SK-N-SH (cell line): ENCODE results near the gene TFR2. TPM values are rescaled to one million over a fixed set of nuclear protein-coding genes. Genes with fewer than 3 reads are reported as not detected.

ENCODE experiments used
- CTCF ChIA-PET: fragments of 300-600, 350-600 bp; formaldehyde crosslinking; extraction: SDS; loops from one replicate; lab custom pipeline; 2021; lab: Yijun Ruan, JAX
- POLR2A ChIA-PET: fragments of 350-600 bp; sonication (Branson Sonifier 250); formaldehyde crosslinking; extraction: SDS; loops from one replicate; lab custom pipeline; 2020; ENCODE audit warnings: antibody characterized with exemption, inconsistent platforms; lab: Yijun Ruan, JAX
- DNase-seq: peaks from one replicate; pipeline ENCODE4 v3.0.0; 2012
- H2AFZ ChIP-seq: fragments of 200-600 bp; sonication (generic); 2 replicates; pipeline ENCODE4 v1.8.1; 2016; ENCODE audit warnings: antibody characterized with exemption, mild to moderate bottlenecking, low read depth
- H3F3A ChIP-seq: fragments of 200-600 bp; sonication (generic); replicated peaks from 2 replicates; pipeline ENCODE3; 2016; ENCODE audit warnings: antibody characterized with exemption, mild to moderate bottlenecking; ENCODE audit not compliant: insufficient read depth
- H3K27ac ChIP-seq, 2 experiments: fragments of 200-500 bp in 1 of 2; fragments of 200-600 bp in 1 of 2; sonication (Bioruptor generic) in 1 of 2; sonication (generic), shearing (Covaris generic) in 1 of 2; 2 replicates each; pipeline versions ENCODE4 v1.5.1 to v1.6.1; 2014 to 2016; ENCODE audit warnings: low read depth in 2 of 2, inconsistent platforms in 1 of 2, low read length in 1 of 2, mild to moderate bottlenecking in 1 of 2, mixed read lengths in 1 of 2
- H3K27me3 ChIP-seq: fragments of 200-600 bp; sonication (generic), shearing (Covaris generic); 2 replicates; pipeline ENCODE4 v1.6.1; 2016; ENCODE audit warnings: mixed run types; ENCODE audit not compliant: insufficient read depth
- H3K36me3 ChIP-seq, 2 experiments: fragments of 200-500 bp in 1 of 2; fragments of 200-600 bp in 1 of 2; sonication (Bioruptor generic) in 1 of 2; sonication (generic) in 1 of 2; replicated peaks in 1 of 2; 2 replicates each; pipeline versions ENCODE3 to v1.5.1; 2014 to 2016; ENCODE audit warnings: low read length in 1 of 2, mild to moderate bottlenecking in 1 of 2; ENCODE audit not compliant: insufficient read depth in 2 of 2, control insufficient read depth in 1 of 2
- H3K4me1 ChIP-seq, 2 experiments: fragments of 200-500 bp in 1 of 2; fragments of 200-600 bp in 1 of 2; sonication (Bioruptor generic) in 1 of 2; sonication (generic), shearing (Covaris generic) in 1 of 2; 2 replicates each; pipeline versions ENCODE4 v1.5.1 to v1.6.1; 2014 to 2016; ENCODE audit warnings: low read depth in 1 of 2, low read length in 1 of 2, mixed run types in 1 of 2; ENCODE audit not compliant: insufficient read depth in 2 of 2, control insufficient read depth in 1 of 2
- H3K4me2 ChIP-seq: fragments of 200-600 bp; sonication (generic), shearing (Covaris generic); 2 replicates; pipeline ENCODE4 v1.6.1; 2017; ENCODE audit warnings: mixed run types
- H3K4me3 ChIP-seq, 2 experiments: fragments of 200-500 bp in 1 of 2; fragments of 200-600 bp in 1 of 2; sonication (Bioruptor generic) in 1 of 2; sonication (generic), shearing (Covaris generic) in 1 of 2; 2 replicates each; pipeline versions ENCODE4 v1.5.1 to v1.8.1; 2014 to 2016; ENCODE audit warnings: low read depth in 2 of 2, inconsistent platforms in 1 of 2, low read length in 1 of 2, mild to moderate bottlenecking in 1 of 2, mixed read lengths in 1 of 2, moderate library complexity in 1 of 2
- H3K79me2 ChIP-seq: fragments of 200-600 bp; sonication (generic); 2 replicates; pipeline ENCODE4 v1.8.1; 2017; ENCODE audit warnings: mild to moderate bottlenecking; ENCODE audit not compliant: insufficient read depth
- H3K9ac ChIP-seq: fragments of 200-600 bp; sonication (generic); 2 replicates; pipeline ENCODE4 v1.6.1; 2017; ENCODE audit warnings: mixed run types
- H3K9me2 ChIP-seq: fragments of 200-600 bp; sonication (generic); 2 replicates; pipeline ENCODE4 v1.6.1; 2017; ENCODE audit warnings: mixed run types
- H3K9me3 ChIP-seq: fragments of 200-600 bp; sonication (generic); 2 replicates; pipeline ENCODE4 v1.6.1; 2017; ENCODE audit warnings: mixed run types, mild to moderate bottlenecking, moderate library complexity
- H4K20me1 ChIP-seq: fragments of 200-600 bp; sonication (generic); 2 replicates; pipeline ENCODE4 v1.6.1; 2017; ENCODE audit warnings: mild to moderate bottlenecking, mixed run types; ENCODE audit not compliant: insufficient read depth
- CHD2 ChIP-seq: fragments of 150-350 bp; IDR thresholded peaks from 2 replicates; pipeline ENCODE4 v1.6.1; 2018; ENCODE audit warnings: low read length; ENCODE audit not compliant: partially characterized antibody
- CTCF ChIP-seq: fragments of 200-600 bp; sonication (generic); IDR thresholded peaks from 2 replicates; pipeline ENCODE4 v1.6.1; 2017; ENCODE audit warnings: antibody characterized with exemption, mild to moderate bottlenecking, moderate library complexity
- ELF1 ChIP-seq: IDR thresholded peaks from 2 replicates; pipeline ENCODE4 v1.4.0; 2012
- FOXM1 ChIP-seq: IDR thresholded peaks from 2 replicates; pipeline ENCODE4 v1.4.0; 2012; ENCODE audit warnings: low read depth, mild to moderate bottlenecking
- GATA2 ChIP-seq: sonication (generic); formaldehyde crosslinking; IDR thresholded peaks from 2 replicates; pipeline ENCODE4 v1.5.0; 2020; ENCODE audit warnings: mild to moderate bottlenecking, missing genetic modification reagents
- MAX ChIP-seq: IDR thresholded peaks from 2 replicates; pipeline ENCODE4 v1.4.0; 2012; ENCODE audit warnings: low read depth
- NFIC ChIP-seq: IDR thresholded peaks from 2 replicates; pipeline ENCODE4 v1.4.0; 2012; ENCODE audit warnings: borderline replicate concordance
- TAF1 ChIP-seq: IDR thresholded peaks from 2 replicates; pipeline ENCODE4 v1.6.1; 2012; ENCODE audit warnings: low read depth, mild to moderate bottlenecking, low read length, moderate library complexity, borderline replicate concordance
- USF1 ChIP-seq: IDR thresholded peaks from 2 replicates; pipeline ENCODE4 v1.4.0; 2012; ENCODE audit warnings: low read depth, borderline replicate concordance
- ZBTB33 ChIP-seq: IDR thresholded peaks from 2 replicates; pipeline ENCODE4 v1.4.0; 2012; ENCODE audit warnings: low read depth, borderline replicate concordance
- WGBS: methylation state at CpG from one replicate; pipeline ENCODE4 v1.1.6; 2017; ENCODE audit warnings: low lambda C conversion rate; 5-methylcytosine and 5-hydroxymethylcytosine counted together
- polyA plus RNA-seq, 3 experiments: library from polyadenylated mRNA; depleted of rRNA; stranded (reverse); fragments of >200 nt; gene quantifications; 2 replicates each; pipeline ENCODE4 v1.2.3, GENCODE V29; 2012

The TFR2 gene
- polyA plus RNA-seq, 1 of the 3 experiments (the other 2 are of a cell fraction): 0.30 TPM

GRCh38 chr7:100675581-100676350, 34.4 kb upstream of the TFR2 start (continued):
- no peak for TF ChIP-seq USF1
- no peak for TF ChIP-seq GATA2
- TF ChIP-seq ZBTB33: no peak
- TF ChIP-seq CHD2: peak; percentile 21
- TF ChIP-seq CTCF: no peak
- TF ChIP-seq ELF1: peak; percentile 60
- TF ChIP-seq NFIC: peak; percentile 13; the same call in 1 of the 2 replicates
- TF ChIP-seq FOXM1: no peak

GRCh38 chr7:100675105-100675451, 33.7 kb upstream of the TFR2 start:
- H3K79me2 ChIP-seq: peaks cover 49% of the 10 kb centered on the region
- WGBS: no CpG with 5 or more reads among the region's 46 CpGs
- ChIA-PET CTCF (interaction anchor here (1.1 to 10.5 kb wide), 7 partner anchors 18 to 194 kb away, joined by 3 to 227 read pairs (median 5); partner anchors contain the start of genes GIGYF1 and POP7), POLR2A (interaction anchor here (0.8 to 6.3 kb wide), 5 partner anchors 8 to 73 kb away, joined by 3 to 23 read pairs (median 5); partner anchors contain the start of genes ACTL6B, MOSPD3 and PCOLCE)
- H3K9me3 ChIP-seq: no peaks in the 10 kb centered on the region
- peak overlapping the region; percentile 87 for H3K9ac ChIP-seq
- peaks cover 0 to 35% of the 10 kb centered on the region in 2 experiments; a peak in 1 of 4 replicates for H3K4me1 ChIP-seq
- TF ChIP-seq TAF1 (0 out of 2 replicates have a peak, but pooled peaks have one; percentile 17), MAX (no peak)
- TF ChIP-seq, all 33 proteins: peak for 1
- H3K4me2 ChIP-seq: peak overlapping the region; percentile 95
- H2AFZ ChIP-seq: no peak overlapping the region
- H4K20me1 ChIP-seq: peaks cover 44% of the 10 kb centered on the region
- peaks cover 23 to 34% of the 10 kb centered on the region in 2 experiments for H3K36me3 ChIP-seq
- peak overlapping the region; percentile 83 to 98 for H3K4me3 ChIP-seq
- DNase-seq: peak; percentile 63
- peak overlapping the region; percentile 66 to 90; a peak in 3 of 4 replicates for H3K27ac ChIP-seq
- H3K27me3 ChIP-seq: no peaks in the 10 kb centered on the region
- H3K9me2 ChIP-seq: no peaks in the 10 kb centered on the region
- peaks cover 41% of the 10 kb centered on the region for H3F3A ChIP-seq
